Glutamatergic neuron (in vitro differentiated cells): ENCODE data around the gene UBE2D2. TPM values are rescaled to one million over a fixed set of nuclear protein-coding genes. Genes with fewer than 3 reads are reported as not detected.
A peak's percentile ranks its signal among the peaks of the same experiment; 100 is the strongest.

Experiments
- DNase-seq: peaks from one replicate; pipeline ENCODE4 v3.0.0; 2022
- H3K27ac Mint-ChIP-seq: one replicate; pipeline ENCODE4 v1.8.0; 2020; ENCODE audit warnings: mild to moderate bottlenecking, mixed read lengths, inconsistent platforms; ENCODE audit not compliant: unreplicated experiment
- H3K27me3 Mint-ChIP-seq: one replicate; pipeline ENCODE4 v1.8.0; 2020; ENCODE audit warnings: mild to moderate bottlenecking, moderate library complexity, mixed read lengths, inconsistent platforms; ENCODE audit not compliant: unreplicated experiment
- H3K36me3 Mint-ChIP-seq: one replicate; pipeline ENCODE4 v1.8.0; 2020; ENCODE audit warnings: mild to moderate bottlenecking, mixed read lengths, inconsistent platforms; ENCODE audit not compliant: unreplicated experiment
- H3K4me1 Mint-ChIP-seq: one replicate; pipeline ENCODE4 v1.8.0; 2020; ENCODE audit warnings: mild to moderate bottlenecking, low read depth, mixed read lengths, inconsistent platforms; ENCODE audit not compliant: unreplicated experiment
- H3K4me3 Mint-ChIP-seq: one replicate; pipeline ENCODE4 v1.8.0; 2020; ENCODE audit warnings: mild to moderate bottlenecking, mixed read lengths, inconsistent platforms; ENCODE audit not compliant: unreplicated experiment
- H3K9me3 Mint-ChIP-seq: one replicate; pipeline ENCODE4 v1.8.0; 2020; ENCODE audit warnings: mild to moderate bottlenecking, moderate library complexity, mixed read lengths, inconsistent platforms; ENCODE audit not compliant: unreplicated experiment
- CTCF ChIP-seq: fragments of 200-600 bp; sonication (generic); IDR thresholded peaks from one replicate; pipeline ENCODE4 v1.5.0; 2021; ENCODE audit not compliant: partially characterized antibody, unreplicated experiment
- total RNA-seq: library from RNA; stranded (reverse); fragmentation: NEBNext Ultra II Directional; extraction: Animal tissue kit (Norgen Biotek cat#: 25700); gene quantifications from one replicate; pipeline ENCODE4 v1.2.1, GENCODE V29; 2021; ENCODE audit not compliant: unreplicated experiment

Gene UBE2D2
- total RNA-seq, 1 donor from 2014 or later: 188 TPM

DNA sequence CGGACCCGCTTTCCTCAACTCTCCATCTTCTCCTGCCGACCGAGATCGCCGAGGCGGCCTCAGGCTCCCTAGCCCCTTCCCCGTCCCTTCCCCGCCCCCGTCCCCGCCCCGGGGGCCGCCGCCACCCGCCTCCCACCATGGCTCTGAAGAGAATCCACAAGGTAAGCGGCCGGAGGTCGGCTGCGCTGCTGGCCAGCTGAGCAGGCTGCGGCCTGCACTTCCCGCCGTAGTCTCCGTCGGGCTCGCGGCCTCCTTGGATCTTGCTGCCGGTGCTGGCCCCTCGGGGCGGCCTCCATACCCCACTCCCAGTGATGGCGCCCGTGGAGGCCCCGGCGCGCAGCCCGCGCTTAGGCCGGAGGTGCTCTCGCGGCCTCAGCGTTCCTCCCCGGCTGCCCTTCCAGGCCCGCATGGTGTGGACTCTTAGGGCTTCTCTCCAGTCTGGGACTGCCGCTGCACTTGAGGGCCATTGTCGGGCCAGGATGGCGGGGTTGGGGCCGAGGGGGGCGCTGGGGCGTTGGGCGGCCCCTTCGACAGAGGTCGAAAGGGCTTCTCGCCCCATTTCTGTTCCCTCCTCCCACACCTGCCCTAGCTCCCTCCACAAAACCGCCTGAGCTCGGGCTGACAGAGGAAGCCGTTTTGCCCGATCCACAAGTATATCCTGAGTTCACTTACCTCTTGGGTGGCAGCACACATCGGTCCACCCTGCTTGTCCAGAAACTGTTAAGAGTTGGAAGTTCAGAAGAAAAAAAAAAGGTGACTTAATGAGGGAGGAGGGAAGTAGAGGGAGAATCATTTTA is 714 bp downstream of the UBE2D2 start:
- Mint-ChIP-seq H3K4me3 (peak overlapping the region; percentile 95), H3K4me1 (peaks cover 14% of the 10 kb centered on the region), H3K9me3 (peaks cover 15% of the 10 kb centered on the region), H3K27ac (peak overlapping the region; percentile 85), H3K27me3 (peaks cover 8% of the 10 kb centered on the region), H3K36me3 (no peaks in the 10 kb centered on the region)
- no peak for TF ChIP-seq CTCF
- peak; percentile 64 for DNase-seq

DNA sequence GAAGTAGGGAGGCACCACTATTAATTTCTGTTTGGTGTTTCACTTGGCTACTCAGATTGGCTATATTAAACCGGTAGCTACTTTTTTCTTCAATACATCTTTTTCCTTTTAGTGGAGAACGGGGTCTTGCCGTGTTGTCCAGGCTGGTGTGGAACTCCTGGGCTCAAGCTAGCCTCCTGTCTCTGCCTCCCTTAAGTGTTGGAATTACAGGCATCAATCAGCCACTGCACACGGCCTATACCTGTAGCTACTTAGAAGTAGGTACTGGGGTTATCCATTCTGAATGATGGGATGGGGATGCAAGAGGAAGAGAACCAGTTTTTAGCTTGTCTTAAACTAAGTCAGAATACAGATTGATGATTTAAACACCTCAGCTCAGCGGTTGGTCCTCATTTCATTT is 1.7 kb downstream of the UBE2D2 start:
- Mint-ChIP-seq H3K4me3 (peak overlapping the region; percentile 95), H3K36me3 (no peaks in the 10 kb centered on the region), H3K9me3 (peaks cover 15% of the 10 kb centered on the region), H3K27ac (peak overlapping the region; percentile 85), H3K27me3 (peaks cover 8% of the 10 kb centered on the region), H3K4me1 (peaks cover 14% of the 10 kb centered on the region)
- TF ChIP-seq CTCF: no peak
- no peak for DNase-seq

DNA sequence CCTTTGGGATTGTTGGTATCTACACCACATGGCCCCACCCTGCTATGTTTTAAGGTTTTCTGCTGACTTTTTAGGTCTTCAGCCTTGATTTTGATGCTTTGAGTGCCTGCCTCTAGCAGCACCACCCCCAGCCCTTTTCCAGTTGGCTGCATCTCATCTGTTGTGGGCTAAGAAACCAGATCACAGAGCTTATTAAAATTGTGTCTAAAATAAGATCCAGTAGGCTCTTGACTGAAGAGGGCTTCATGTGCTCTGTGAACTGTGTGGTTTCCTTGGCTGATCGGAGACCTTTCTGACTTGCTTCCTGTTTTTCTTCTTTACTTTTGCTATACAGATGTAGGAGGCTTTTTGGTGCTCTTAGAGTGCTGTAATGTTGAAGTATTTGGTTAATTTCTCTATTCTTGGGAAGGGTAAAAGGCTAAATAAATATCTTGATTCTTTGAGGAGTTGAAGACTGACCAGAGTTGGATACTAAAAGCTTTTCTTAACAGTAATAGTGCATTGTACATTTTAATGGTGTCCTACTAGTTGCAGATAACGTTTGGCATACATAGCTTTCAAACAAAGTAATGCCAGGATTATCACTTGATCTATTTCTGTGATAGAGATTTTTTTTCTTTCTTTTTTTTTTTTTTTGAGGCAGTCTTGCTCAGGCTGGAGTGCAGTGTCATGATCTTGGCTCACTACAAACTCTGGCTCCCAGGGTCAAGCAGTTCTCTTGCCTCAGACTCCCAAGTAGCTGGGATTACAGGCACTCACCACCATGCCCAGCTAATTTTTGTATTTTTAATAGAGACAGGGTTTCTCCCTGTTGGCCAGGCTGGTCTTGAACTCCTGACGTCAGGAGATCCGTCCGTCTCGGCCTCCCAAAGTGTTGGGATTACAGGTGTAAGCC is 4.5 kb downstream of the UBE2D2 start:
- Mint-ChIP-seq H3K36me3 (no peaks in the 10 kb centered on the region), H3K4me3 (peak overlapping the region; percentile 68), H3K9me3 (peaks cover 12% of the 10 kb centered on the region), H3K27ac (no peak overlapping the region), H3K27me3 (peaks cover 5% of the 10 kb centered on the region), H3K4me1 (peaks cover 14% of the 10 kb centered on the region)
- TF ChIP-seq CTCF: no peak
- DNase-seq: no peak

DNA sequence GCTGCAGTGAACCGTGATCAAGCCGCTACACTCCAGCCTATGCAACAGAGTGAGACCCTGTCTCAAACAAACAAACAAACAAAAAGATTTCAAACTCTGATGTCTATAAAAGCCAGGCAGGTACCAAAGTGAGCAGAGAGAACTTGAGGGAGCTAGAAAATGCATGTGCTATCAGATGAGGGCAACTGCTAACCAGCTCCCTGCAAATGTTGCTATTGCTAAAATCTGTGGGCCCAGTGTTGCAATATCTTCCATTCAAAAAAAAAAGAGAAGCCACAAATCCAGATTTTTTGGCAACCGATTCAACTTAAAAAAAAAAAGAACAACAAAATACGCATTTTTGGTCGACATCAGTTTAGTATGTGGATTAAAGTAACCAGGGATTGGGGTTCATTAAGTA is 5.5 kb downstream of the UBE2D2 start:
- no peaks in the 10 kb centered on the region for H3K36me3 Mint-ChIP-seq

More for the DNA sequence above, 5.5 kb downstream of the UBE2D2 start:
- TF ChIP-seq CTCF: no peak
- H3K27me3 Mint-ChIP-seq: peaks cover 4% of the 10 kb centered on the region
- peaks cover 14% of the 10 kb centered on the region for H3K4me1 Mint-ChIP-seq
- DNase-seq: no peak
- H3K4me3 Mint-ChIP-seq: no peak overlapping the region
- H3K9me3 Mint-ChIP-seq: peaks cover 11% of the 10 kb centered on the region
- H3K27ac Mint-ChIP-seq: no peak overlapping the region
